AG09319 (cell line): ENCODE data around the gene WNT7A.

ENCODE experiments used
- DNase-seq: peaks from one replicate; pipeline ENCODE4 v3.0.0-alpha.2; 2010; ENCODE audit warnings: low read depth; ENCODE audit errors: extremely low read depth
- TF ChIP-seq, protein P1 (sequence below): IDR thresholded peaks from 2 replicates; pipeline ENCODE4 v1.5.1; 2011; ENCODE audit warnings: low read depth, mild to moderate bottlenecking, inconsistent platforms, low read length, moderate library complexity

Gene WNT7A

DNA sequence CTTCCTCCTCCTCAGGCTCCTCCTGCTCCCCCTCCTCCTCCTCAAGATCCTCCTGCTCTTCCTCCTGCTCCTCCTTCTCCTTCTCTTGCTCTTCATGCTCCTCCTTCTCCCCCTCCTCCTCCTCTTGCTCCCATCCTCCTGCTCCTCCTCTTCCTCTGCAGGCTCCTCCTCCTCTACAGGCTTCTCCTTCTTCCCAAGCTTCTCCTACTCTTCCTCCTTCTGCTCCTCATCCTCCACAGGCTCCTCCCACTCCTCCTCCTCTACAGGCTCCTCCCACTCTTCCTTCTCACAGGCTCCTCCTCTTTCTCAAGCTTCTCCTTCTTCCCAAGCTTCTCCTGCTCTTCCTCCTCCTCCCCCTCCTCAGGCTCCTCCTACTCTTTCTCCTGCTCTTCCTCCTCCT lies 47.7 kb downstream of the WNT7A start:
- TF ChIP-seq, protein P1, sequence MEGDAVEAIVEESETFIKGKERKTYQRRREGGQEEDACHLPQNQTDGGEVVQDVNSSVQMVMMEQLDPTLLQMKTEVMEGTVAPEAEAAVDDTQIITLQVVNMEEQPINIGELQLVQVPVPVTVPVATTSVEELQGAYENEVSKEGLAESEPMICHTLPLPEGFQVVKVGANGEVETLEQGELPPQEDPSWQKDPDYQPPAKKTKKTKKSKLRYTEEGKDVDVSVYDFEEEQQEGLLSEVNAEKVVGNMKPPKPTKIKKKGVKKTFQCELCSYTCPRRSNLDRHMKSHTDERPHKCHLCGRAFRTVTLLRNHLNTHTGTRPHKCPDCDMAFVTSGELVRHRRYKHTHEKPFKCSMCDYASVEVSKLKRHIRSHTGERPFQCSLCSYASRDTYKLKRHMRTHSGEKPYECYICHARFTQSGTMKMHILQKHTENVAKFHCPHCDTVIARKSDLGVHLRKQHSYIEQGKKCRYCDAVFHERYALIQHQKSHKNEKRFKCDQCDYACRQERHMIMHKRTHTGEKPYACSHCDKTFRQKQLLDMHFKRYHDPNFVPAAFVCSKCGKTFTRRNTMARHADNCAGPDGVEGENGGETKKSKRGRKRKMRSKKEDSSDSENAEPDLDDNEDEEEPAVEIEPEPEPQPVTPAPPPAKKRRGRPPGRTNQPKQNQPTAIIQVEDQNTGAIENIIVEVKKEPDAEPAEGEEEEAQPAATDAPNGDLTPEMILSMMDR = no peak
- DNase-seq = no peak

DNA sequence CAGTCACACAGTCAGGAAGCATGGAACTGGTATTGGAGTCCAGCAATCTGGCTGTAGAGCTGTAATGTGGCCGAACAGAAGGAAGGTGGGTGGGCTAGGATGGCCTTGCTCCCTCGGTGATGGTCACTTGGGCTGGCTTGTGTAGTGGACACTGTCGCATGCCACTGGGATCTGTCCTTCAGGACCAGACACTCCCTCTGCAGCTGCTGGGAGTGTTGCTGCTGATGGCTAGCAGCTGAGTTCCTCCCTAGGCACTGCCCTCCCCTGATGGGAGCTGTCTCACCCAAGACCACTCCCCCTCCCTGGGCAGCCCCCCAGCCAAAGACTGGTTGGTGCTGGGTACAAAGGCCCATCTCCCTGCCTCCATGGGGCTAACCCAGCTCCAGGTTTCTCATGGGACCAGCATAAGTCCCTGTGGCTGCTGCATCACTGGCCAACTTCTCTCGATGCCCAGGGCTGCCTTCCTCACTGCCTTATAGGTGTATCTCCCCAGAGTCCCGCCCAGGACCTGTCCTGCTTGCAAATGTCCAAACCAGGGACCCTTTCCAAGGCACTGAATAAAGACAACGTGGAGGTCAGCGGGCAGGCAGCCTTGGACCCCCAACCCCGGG lies 48.4 kb downstream of the WNT7A start:
- DNase-seq = no peak
- TF ChIP-seq, protein P1 = no peak

DNA sequence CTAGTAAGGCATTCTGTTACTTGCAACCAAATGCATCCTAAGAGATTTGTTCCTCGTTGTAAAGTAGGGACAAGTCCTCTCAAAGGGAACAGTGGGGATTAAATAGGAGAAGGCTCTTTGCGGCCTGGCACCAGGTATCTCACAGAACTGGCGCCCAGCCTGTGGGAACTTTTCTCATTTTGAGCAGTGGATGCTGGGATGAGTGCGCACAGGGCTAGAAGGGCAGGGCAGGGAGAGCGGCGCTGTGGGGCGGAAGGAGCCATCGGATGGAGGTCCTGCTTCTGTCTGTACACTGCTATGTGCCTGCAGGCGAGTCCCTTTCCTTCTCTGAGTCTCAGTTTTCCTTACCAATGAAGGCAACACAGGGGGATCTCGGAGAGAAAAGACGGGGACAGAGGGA lies 50.6 kb downstream of the WNT7A start:
- TF ChIP-seq, protein P1 = no peak
- DNase-seq = no peak

DNA sequence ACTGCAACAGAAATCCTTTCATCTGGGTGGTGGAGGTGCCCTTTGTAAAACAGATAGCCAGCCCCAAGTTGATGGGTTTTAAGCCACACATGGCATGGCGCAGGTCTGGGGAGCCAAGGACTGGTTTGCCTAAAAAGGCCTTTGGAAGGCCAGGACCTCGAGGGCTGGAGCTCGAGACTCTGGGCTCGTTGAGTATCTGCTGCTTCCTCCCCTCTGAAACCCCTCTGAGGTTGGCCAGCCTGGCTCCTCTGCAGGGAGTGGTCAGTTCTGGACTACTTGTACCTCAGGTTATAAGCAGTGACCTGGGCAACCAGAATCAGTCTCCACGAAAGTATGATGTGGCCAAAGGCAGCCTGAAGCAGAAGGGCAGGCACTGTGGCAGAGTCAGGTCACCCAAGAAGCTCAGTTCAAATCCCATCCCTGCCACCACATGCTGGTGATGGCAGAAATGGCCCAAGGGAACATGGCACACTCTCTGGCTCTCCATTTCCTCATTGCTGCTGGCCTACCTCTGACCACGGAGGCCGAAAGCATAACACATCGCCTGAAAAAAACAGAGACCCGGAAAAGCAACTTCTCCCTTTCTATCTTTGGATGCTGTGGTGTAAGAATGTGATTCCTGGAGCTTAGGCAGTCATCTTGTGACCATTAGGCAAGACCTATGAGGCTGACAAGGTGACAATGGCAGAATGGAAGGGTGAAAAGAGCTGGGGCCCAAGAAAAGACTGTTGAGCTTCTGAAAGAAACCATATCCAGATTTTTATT lies 51.2 kb downstream of the WNT7A start:
- TF ChIP-seq, protein P1 = no peak
- no peak for DNase-seq

- no peak for DNase-seq
- TF ChIP-seq, protein P1 = no peak
Measured at GRCh38 chr3:13827699-13828098, 52.2 kb downstream of the WNT7A start.

- no peak for DNase-seq
- TF ChIP-seq, protein P1 = no peak
Measured at GRCh38 chr3:13827256-13827655, 52.6 kb downstream of the WNT7A start.

DNA sequence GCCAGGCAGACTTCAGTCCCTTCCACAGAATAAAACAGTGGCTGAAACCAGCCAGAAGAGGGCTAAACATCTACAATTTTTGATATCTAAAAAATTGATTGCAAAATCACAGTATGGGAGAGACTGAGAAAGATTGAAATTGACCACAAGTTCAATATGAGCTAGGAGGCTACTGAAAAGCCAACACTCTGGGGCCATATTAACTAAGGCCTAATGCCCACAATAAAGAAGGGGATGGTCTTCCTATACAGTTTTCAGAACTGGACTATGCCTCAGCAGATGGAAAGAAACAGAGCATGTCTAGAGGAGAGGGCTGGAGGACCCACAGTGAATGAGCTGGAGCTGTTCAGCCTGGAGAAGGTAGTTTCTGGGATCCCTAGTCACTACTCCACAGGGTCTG lies 53.2 kb downstream of the WNT7A start:
- no peak for DNase-seq
- TF ChIP-seq, protein P1 = no peak
